ENCODE data around the gene ZNF639. TPM values are rescaled to one million over a fixed set of nuclear protein-coding genes. Genes with fewer than 3 reads are reported as not detected.

The ZNF639 gene
- total and polyA plus RNA-seq, 10 of the 15 experiments (the other 5 are each of a cell fraction or from before 2014, with no cell fraction given), result 16.3 to 61.2 (median 35.3) TPM

DNA sequence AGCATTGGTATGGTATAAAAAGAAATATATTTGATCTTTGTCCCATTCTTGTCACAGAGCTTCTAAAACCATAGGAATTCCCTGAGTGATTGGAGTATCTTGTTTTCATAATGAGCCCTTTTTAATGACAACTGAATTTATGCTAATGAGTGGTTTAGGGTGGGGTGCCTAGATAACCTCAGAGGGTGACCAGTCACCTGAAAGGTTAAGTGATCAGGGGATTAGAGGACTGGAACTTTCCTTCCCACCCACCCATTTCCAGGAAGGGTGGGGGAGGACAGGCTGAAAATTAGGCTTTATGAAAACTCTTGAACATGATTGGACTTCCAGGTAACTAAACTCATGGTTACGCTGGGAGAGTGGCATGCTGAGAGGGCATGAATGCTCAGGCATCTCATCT is 33.2 kb downstream of the ZNF639 start:
- intact Hi-C loops (cut with micrococcal nuclease; ENCODE audit: unreplicated experiment), result no loop called here
- DNase-seq (ENCODE audit: low read depth, low spot score) (no peak), FAIRE-seq (no peak), ATAC-seq (no peak)
- SMC1A ChIA-PET (ENCODE audit: uncharacterized antibody, unreplicated experiment), result interaction anchor here (1.7 kb wide), 1 partner anchor 25 kb away, joined by 6 read pairs; no protein-coding TSS in a partner anchor
- H3K4me1 ChIP-seq (ENCODE audit: control insufficient read depth, insufficient read depth, low read length), result no peaks in the 10 kb centered on the region; the same call in 1 of the 2 replicates
- peaks cover 6 to 58% of the 10 kb centered on the region in 2 experiments for H3K36me3 ChIP-seq (ENCODE audit: control insufficient read depth in 2 of 2, insufficient read depth in 2 of 2, low read length in 1 of 2)
- H3K27ac ChIP-seq (ENCODE audit: control insufficient read depth, insufficient read depth), result no peak overlapping the region
- peaks cover 41% of the 10 kb centered on the region for H3K79me2 ChIP-seq (ENCODE audit: control insufficient read depth, insufficient read depth, low read length)
- no peaks in the 10 kb centered on the region for H3K9me3 ChIP-seq (replicated peaks; ENCODE audit: control insufficient read depth, insufficient read depth, low read length)
- in situ Hi-C loops (cut with MboI), result no loop called here
- TF ChIP-seq ZBED1 (IDR thresholded peaks at IDR 0.05; ENCODE audit: borderline replicate concordance), result no peak
- no peak for TF ChIP-seq PAX8 (IDR thresholded peaks at IDR 0.05)
- TF ChIP-seq, protein P1, sequence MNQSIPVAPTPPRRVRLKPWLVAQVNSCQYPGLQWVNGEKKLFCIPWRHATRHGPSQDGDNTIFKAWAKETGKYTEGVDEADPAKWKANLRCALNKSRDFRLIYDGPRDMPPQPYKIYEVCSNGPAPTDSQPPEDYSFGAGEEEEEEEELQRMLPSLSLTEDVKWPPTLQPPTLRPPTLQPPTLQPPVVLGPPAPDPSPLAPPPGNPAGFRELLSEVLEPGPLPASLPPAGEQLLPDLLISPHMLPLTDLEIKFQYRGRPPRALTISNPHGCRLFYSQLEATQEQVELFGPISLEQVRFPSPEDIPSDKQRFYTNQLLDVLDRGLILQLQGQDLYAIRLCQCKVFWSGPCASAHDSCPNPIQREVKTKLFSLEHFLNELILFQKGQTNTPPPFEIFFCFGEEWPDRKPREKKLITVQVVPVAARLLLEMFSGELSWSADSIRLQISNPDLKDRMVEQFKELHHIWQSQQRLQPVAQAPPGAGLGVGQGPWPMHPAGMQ (IDR thresholded peaks at IDR 0.05; ENCODE audit: borderline replicate concordance), result no peak
- no peak for TF ChIP-seq NR2C1 (IDR thresholded peaks at IDR 0.05)
- TF ChIP-seq BCL11A (IDR thresholded peaks at IDR 0.05; ENCODE audit: low read depth, low read length), result no peak
- TF ChIP-seq, protein P2, sequence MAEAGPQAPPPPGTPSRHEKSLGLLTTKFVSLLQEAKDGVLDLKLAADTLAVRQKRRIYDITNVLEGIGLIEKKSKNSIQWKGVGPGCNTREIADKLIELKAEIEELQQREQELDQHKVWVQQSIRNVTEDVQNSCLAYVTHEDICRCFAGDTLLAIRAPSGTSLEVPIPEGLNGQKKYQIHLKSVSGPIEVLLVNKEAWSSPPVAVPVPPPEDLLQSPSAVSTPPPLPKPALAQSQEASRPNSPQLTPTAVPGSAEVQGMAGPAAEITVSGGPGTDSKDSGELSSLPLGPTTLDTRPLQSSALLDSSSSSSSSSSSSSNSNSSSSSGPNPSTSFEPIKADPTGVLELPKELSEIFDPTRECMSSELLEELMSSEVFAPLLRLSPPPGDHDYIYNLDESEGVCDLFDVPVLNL (IDR thresholded peaks at IDR 0.05; ENCODE audit: low read depth, low read length), result no peak
- TF ChIP-seq RFX5 (IDR thresholded peaks at IDR 0.05; ENCODE audit: low read depth, low read length), result no peak
- TF ChIP-seq, protein P3, sequence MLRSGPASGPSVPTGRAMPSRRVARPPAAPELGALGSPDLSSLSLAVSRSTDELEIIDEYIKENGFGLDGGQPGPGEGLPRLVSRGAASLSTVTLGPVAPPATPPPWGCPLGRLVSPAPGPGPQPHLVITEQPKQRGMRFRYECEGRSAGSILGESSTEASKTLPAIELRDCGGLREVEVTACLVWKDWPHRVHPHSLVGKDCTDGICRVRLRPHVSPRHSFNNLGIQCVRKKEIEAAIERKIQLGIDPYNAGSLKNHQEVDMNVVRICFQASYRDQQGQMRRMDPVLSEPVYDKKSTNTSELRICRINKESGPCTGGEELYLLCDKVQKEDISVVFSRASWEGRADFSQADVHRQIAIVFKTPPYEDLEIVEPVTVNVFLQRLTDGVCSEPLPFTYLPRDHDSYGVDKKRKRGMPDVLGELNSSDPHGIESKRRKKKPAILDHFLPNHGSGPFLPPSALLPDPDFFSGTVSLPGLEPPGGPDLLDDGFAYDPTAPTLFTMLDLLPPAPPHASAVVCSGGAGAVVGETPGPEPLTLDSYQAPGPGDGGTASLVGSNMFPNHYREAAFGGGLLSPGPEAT (IDR thresholded peaks at IDR 0.05; ENCODE audit: low read depth), result no peak
- TF ChIP-seq, protein P4, sequence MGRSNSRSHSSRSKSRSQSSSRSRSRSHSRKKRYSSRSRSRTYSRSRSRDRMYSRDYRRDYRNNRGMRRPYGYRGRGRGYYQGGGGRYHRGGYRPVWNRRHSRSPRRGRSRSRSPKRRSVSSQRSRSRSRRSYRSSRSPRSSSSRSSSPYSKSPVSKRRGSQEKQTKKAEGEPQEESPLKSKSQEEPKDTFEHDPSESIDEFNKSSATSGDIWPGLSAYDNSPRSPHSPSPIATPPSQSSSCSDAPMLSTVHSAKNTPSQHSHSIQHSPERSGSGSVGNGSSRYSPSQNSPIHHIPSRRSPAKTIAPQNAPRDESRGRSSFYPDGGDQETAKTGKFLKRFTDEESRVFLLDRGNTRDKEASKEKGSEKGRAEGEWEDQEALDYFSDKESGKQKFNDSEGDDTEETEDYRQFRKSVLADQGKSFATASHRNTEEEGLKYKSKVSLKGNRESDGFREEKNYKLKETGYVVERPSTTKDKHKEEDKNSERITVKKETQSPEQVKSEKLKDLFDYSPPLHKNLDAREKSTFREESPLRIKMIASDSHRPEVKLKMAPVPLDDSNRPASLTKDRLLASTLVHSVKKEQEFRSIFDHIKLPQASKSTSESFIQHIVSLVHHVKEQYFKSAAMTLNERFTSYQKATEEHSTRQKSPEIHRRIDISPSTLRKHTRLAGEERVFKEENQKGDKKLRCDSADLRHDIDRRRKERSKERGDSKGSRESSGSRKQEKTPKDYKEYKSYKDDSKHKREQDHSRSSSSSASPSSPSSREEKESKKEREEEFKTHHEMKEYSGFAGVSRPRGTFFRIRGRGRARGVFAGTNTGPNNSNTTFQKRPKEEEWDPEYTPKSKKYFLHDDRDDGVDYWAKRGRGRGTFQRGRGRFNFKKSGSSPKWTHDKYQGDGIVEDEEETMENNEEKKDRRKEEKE (IDR thresholded peaks at IDR 0.05), result no peak
- no peak for TF ChIP-seq IKZF2 (IDR thresholded peaks at IDR 0.05)
- no peak for TF ChIP-seq GABPA (IDR thresholded peaks at IDR 0.05; ENCODE audit: low read depth)
- TF ChIP-seq RBBP5 (conservative IDR thresholded peaks at IDR 0.05), result no peak
- TF ChIP-seq KLF5 (IDR thresholded peaks at IDR 0.05; ENCODE audit: partially characterized antibody), result no peak
- no peak for TF ChIP-seq CHD2 (IDR thresholded peaks at IDR 0.05; ENCODE audit: borderline replicate concordance, low read depth, low read length)
- no peak for TF ChIP-seq MEF2B (IDR thresholded peaks at IDR 0.05; ENCODE audit: partially characterized antibody, poor library complexity, severe bottlenecking)
- TF ChIP-seq ETV6 (conservative IDR thresholded peaks at IDR 0.05 in 1 of 2, IDR thresholded peaks at IDR 0.05 in 1 of 2; ENCODE audit: borderline replicate concordance in 1 of 2, low read depth in 1 of 2), result no peak
- no peak for TF ChIP-seq TAF1 (IDR thresholded peaks at IDR 0.05; ENCODE audit: borderline replicate concordance, low read depth, low read length)
- POLR2A ChIA-PET, result no interaction called here
- 100% methylated on average over 1 of the region's 1 CpG for WGBS (ENCODE audit: insufficient coverage, insufficient replicate concordance, low lambda C conversion rate, missing lambda C conversion rate)
- no peaks in the 10 kb centered on the region for H3K27me3 ChIP-seq (replicated peaks in 1 of 2; ENCODE audit: control insufficient read depth in 2 of 2, insufficient read depth in 2 of 2, low read length in 1 of 2)
- no peak overlapping the region for H3K9ac ChIP-seq (ENCODE audit: control insufficient read depth, insufficient read depth, low read length)
- no TSS peak for BruUV-seq (replicated peaks)
- CTCF ChIA-PET, result no interaction called here
- H3K4me2 ChIP-seq (ENCODE audit: control insufficient read depth, insufficient read depth), result peak overlapping the region; percentile 13; the same call in 1 of the 2 replicates
- no peak overlapping the region for H3K4me3 ChIP-seq
- no peak overlapping the region for H2AFZ ChIP-seq (ENCODE audit: control insufficient read depth, low read depth, low read length)
- peaks cover 4% of the 10 kb centered on the region; the same call in 1 of the 2 replicates for H4K20me1 ChIP-seq (ENCODE audit: control insufficient read depth, insufficient read depth)
- RAD21 ChIA-PET (ENCODE audit: unreplicated experiment), result no interaction called here

Data from GM12878 (cell line).